KMS-11 (cell line): ENCODE results near the gene PBX3.

ENCODE experiments used
- H2AFZ ChIP-seq: fragments of 200-600 bp; sonication (generic); 2 replicates; pipeline ENCODE4 v1.6.1; 2016; ENCODE audit warnings: antibody characterized with exemption, mixed run types, low read depth
- H3K27ac ChIP-seq: fragments of 200-600 bp; sonication (generic); 2 replicates; pipeline ENCODE4 v1.6.1; 2016; ENCODE audit warnings: mild to moderate bottlenecking, mixed run types
- H3K27me3 ChIP-seq: fragments of 200-600 bp; sonication (generic); 2 replicates; pipeline ENCODE4 v1.6.1; 2017; ENCODE audit warnings: mild to moderate bottlenecking, low read depth, mixed run types, moderate library complexity; ENCODE audit not compliant: insufficient read depth
- H3K36me3 ChIP-seq: fragments of 200-600 bp; sonication (generic); 2 replicates; pipeline ENCODE4 v1.6.1; 2017; ENCODE audit warnings: mild to moderate bottlenecking, mixed run types; ENCODE audit not compliant: insufficient read depth
- H3K4me1 ChIP-seq: fragments of 200-600 bp; sonication (generic); 2 replicates; pipeline ENCODE4 v1.6.1; 2016; ENCODE audit warnings: mild to moderate bottlenecking, low read depth, mixed run types; ENCODE audit not compliant: poor library complexity, severe bottlenecking
- H3K4me2 ChIP-seq: fragments of 200-600 bp; sonication (generic); 2 replicates; pipeline ENCODE4 v1.7.0; 2016; ENCODE audit warnings: mild to moderate bottlenecking, mixed run types
- H3K4me3 ChIP-seq: fragments of 200-600 bp; sonication (generic); IDR thresholded peaks from 2 replicates; pipeline ENCODE4 v1.6.1; 2017; ENCODE audit warnings: low read depth, low read length, mixed read lengths; ENCODE audit not compliant: insufficient read depth
- H3K79me2 ChIP-seq: fragments of 200-600 bp; sonication (generic); 2 replicates; pipeline ENCODE4 v1.6.1; 2016; ENCODE audit warnings: low read depth, mixed run types; ENCODE audit not compliant: insufficient read depth
- H3K9ac ChIP-seq: fragments of 200-600 bp; sonication (generic); 2 replicates; pipeline ENCODE4 v1.6.1; 2016; ENCODE audit warnings: mild to moderate bottlenecking, mixed run types
- H4K20me1 ChIP-seq: fragments of 200-600 bp; sonication (generic); 2 replicates; pipeline ENCODE4 v1.6.1; 2016; ENCODE audit warnings: mild to moderate bottlenecking, mixed run types; ENCODE audit not compliant: insufficient read depth
- CTCF ChIP-seq: fragments of 200-600 bp; sonication (generic); conservative IDR thresholded peaks from 2 replicates; pipeline ENCODE4 v1.6.1; 2017; ENCODE audit warnings: low read depth, mild to moderate bottlenecking, antibody characterized with exemption, low read length, moderate library complexity, mixed read lengths

The PBX3 gene

GRCh38 chr9:125996791-125997190, 249.6 kb downstream of the PBX3 start:
- no peaks in the 10 kb centered on the region for H4K20me1 ChIP-seq
- no peaks in the 10 kb centered on the region for H3K36me3 ChIP-seq
- no peaks in the 10 kb centered on the region for H3K4me1 ChIP-seq
- H2AFZ ChIP-seq = no peak overlapping the region
- no peak overlapping the region for H3K27ac ChIP-seq
- no peaks in the 10 kb centered on the region for H3K27me3 ChIP-seq
- no peak for TF ChIP-seq CTCF
- no peaks in the 10 kb centered on the region for H3K79me2 ChIP-seq
- no peak overlapping the region for H3K4me3 ChIP-seq
- H3K9ac ChIP-seq = no peak overlapping the region
- H3K4me2 ChIP-seq = no peak overlapping the region

- no peak overlapping the region for H2AFZ ChIP-seq
- no peaks in the 10 kb centered on the region for H4K20me1 ChIP-seq
- no peak overlapping the region for H3K4me3 ChIP-seq
- H3K9ac ChIP-seq = no peak overlapping the region
- no peak overlapping the region for H3K27ac ChIP-seq
- H3K27me3 ChIP-seq = no peaks in the 10 kb centered on the region
- TF ChIP-seq CTCF = no peak
- H3K79me2 ChIP-seq = no peaks in the 10 kb centered on the region
- no peaks in the 10 kb centered on the region for H3K36me3 ChIP-seq
- H3K4me1 ChIP-seq = no peaks in the 10 kb centered on the region
- no peak overlapping the region for H3K4me2 ChIP-seq
Observed at GRCh38 chr9:125997196-125997823, 250.1 kb downstream of the PBX3 start.

GRCh38 chr9:125998837-125999503, 251.8 kb downstream of the PBX3 start:
- Histone ChIP-seq H4K20me1 (no peaks in the 10 kb centered on the region), H3K36me3 (no peaks in the 10 kb centered on the region), H3K79me2 (no peaks in the 10 kb centered on the region), H3K4me1 (no peaks in the 10 kb centered on the region), H3K27me3 (no peaks in the 10 kb centered on the region), H3K27ac (no peak overlapping the region), H3K4me3 (no peak overlapping the region), H2AFZ (no peak overlapping the region), H3K4me2 (no peak overlapping the region), H3K9ac (no peak overlapping the region)
- TF ChIP-seq CTCF = no peak

- H3K4me1 ChIP-seq = no peaks in the 10 kb centered on the region
- no peak overlapping the region for H3K4me2 ChIP-seq
- no peaks in the 10 kb centered on the region for H3K27me3 ChIP-seq
- H4K20me1 ChIP-seq = no peaks in the 10 kb centered on the region
- no peak overlapping the region for H3K4me3 ChIP-seq
- no peak overlapping the region for H3K9ac ChIP-seq
- H2AFZ ChIP-seq = no peak overlapping the region
- H3K27ac ChIP-seq = no peak overlapping the region
- H3K79me2 ChIP-seq = no peaks in the 10 kb centered on the region
- H3K36me3 ChIP-seq = no peaks in the 10 kb centered on the region
- no peak for TF ChIP-seq CTCF
Observed at GRCh38 chr9:125999504-125999881, 252.3 kb downstream of the PBX3 start.
